Liver (tissue), 9 donors: Measurements from ENCODE around the gene NT5DC1. TPM values are rescaled to one million over a fixed set of nuclear protein-coding genes. Genes with fewer than 3 reads are reported as not detected.

Source experiments
- DNase-seq: peaks from one replicate; pipeline ENCODE4 v3.0.0-alpha.2; 2017; ENCODE audit warnings: low spot score
- H3K27ac ChIP-seq, 2 donors: one replicate each; pipeline ENCODE4 v1.7.0; 2013; ENCODE audit warnings: inconsistent platforms in 2 of 2, low read length in 2 of 2, control low read depth in 1 of 2, low read depth in 1 of 2, mild to moderate bottlenecking in 1 of 2
- H3K27me3 ChIP-seq, 4 donors: one replicate each; pipeline versions ENCODE4 v1.6.1 to v1.7.0; 2013; ENCODE audit warnings: low read length in 3 of 4, inconsistent platforms in 1 of 4, mild to moderate bottlenecking in 1 of 4, moderate library complexity in 1 of 4; ENCODE audit not compliant: control insufficient read depth in 4 of 4, insufficient read depth in 4 of 4
- H3K36me3 ChIP-seq, 4 donors: one replicate each; pipeline versions ENCODE4 v1.6.1 to v1.7.0; 2013; ENCODE audit warnings: low read length in 3 of 4, mild to moderate bottlenecking in 3 of 4, low read depth in 1 of 4, moderate library complexity in 1 of 4; ENCODE audit not compliant: control insufficient read depth in 4 of 4, insufficient read depth in 3 of 4
- H3K4me1 ChIP-seq, 4 donors: one replicate each; pipeline versions ENCODE4 v1.6.1 to v1.7.0; 2013; ENCODE audit warnings: low read length in 3 of 4, mild to moderate bottlenecking in 3 of 4, moderate library complexity in 1 of 4; ENCODE audit not compliant: control insufficient read depth in 4 of 4, insufficient read depth in 4 of 4
- H3K4me3 ChIP-seq, 3 donors: one replicate each; pipeline versions ENCODE4 v1.6.1 to v1.7.0; 2013; ENCODE audit warnings: low read length in 3 of 3, control low read depth in 1 of 3, low read depth in 1 of 3, mild to moderate bottlenecking in 1 of 3
- H3K9ac ChIP-seq, 2 donors: one replicate each; pipeline ENCODE4 v1.7.0; 2013; ENCODE audit warnings: low read length in 2 of 2, mild to moderate bottlenecking in 2 of 2, moderate library complexity in 2 of 2, control low read depth in 1 of 2, low read depth in 1 of 2
- H3K9me3 ChIP-seq, 4 donors: one replicate each; pipeline versions ENCODE4 v1.6.1 to v1.7.0; 2013; ENCODE audit warnings: low read length in 3 of 4; ENCODE audit not compliant: control insufficient read depth in 4 of 4
- ATF3 ChIP-seq: IDR thresholded peaks from 2 replicates; pipeline ENCODE4 v1.6.1; 2016; ENCODE audit warnings: antibody characterized with exemption
- EGR1 ChIP-seq, 2 donors: IDR thresholded peaks; 2 replicates each; pipeline ENCODE4 v1.6.1; 2016 to 2018; ENCODE audit warnings: antibody characterized with exemption in 2 of 2, low read depth in 2 of 2
- FOXA1 ChIP-seq: IDR thresholded peaks from 2 replicates; pipeline ENCODE4 v1.6.1; 2016; ENCODE audit warnings: antibody characterized with exemption
- FOXA2 ChIP-seq: IDR thresholded peaks from 2 replicates; pipeline ENCODE4 v1.6.1; 2016; ENCODE audit warnings: antibody characterized with exemption
- GABPA ChIP-seq, 2 donors: IDR thresholded peaks in 1 of 2; conservative IDR thresholded peaks in 1 of 2; 2 replicates each; pipeline ENCODE4 v1.6.1; 2016; ENCODE audit warnings: antibody characterized with exemption in 2 of 2, mild to moderate bottlenecking in 1 of 2, moderate library complexity in 1 of 2
- HNF4A ChIP-seq, 2 donors: conservative IDR thresholded peaks; 2 replicates each; pipeline ENCODE4 v1.6.1; 2016; ENCODE audit warnings: antibody characterized with exemption in 2 of 2, mild to moderate bottlenecking in 2 of 2
- HNF4G ChIP-seq: IDR thresholded peaks from 2 replicates; pipeline ENCODE4 v1.6.1; 2016; ENCODE audit warnings: antibody characterized with exemption
- JUND ChIP-seq, 2 donors: IDR thresholded peaks; 2 replicates each; pipeline ENCODE4 v1.6.1; 2016; ENCODE audit warnings: antibody characterized with exemption in 2 of 2
- RAD21 ChIP-seq, 2 donors: IDR thresholded peaks; 2 replicates each; pipeline ENCODE4 v1.6.1; 2016; ENCODE audit warnings: antibody characterized with exemption in 2 of 2, mild to moderate bottlenecking in 2 of 2
- REST ChIP-seq: IDR thresholded peaks from 2 replicates; pipeline ENCODE4 v1.6.1; 2016; ENCODE audit warnings: antibody characterized with exemption, mild to moderate bottlenecking
- RXRA ChIP-seq, 2 donors: IDR thresholded peaks; 2 replicates each; pipeline ENCODE4 v1.6.1; 2017 to 2018; ENCODE audit warnings: antibody characterized with exemption in 2 of 2, mild to moderate bottlenecking in 1 of 2
- SP1 ChIP-seq: IDR thresholded peaks from 2 replicates; pipeline ENCODE4 v1.6.1; 2018; ENCODE audit warnings: antibody characterized with exemption, mild to moderate bottlenecking
- ZBTB33 ChIP-seq: IDR thresholded peaks from 2 replicates; pipeline ENCODE4 v1.6.1; 2016; ENCODE audit warnings: antibody characterized with exemption
- WGBS: extraction: QIAGEN DNeasy Blood & Tissue Kit; methylation state at CpG from one replicate; pipeline ENCODE4 v1.1.7; 2013; 5-methylcytosine and 5-hydroxymethylcytosine counted together
- polyA plus RNA-seq, 2 donors: library from polyadenylated mRNA; stranded (reverse) in 1 of 2; unstranded in 1 of 2; fragments of 200-250 nt in 1 of 2; fragments of >200 nt in 1 of 2; fragmentation: Nextera tagmentation in 1 of 2; extraction: Ambion mirVana in 1 of 2; gene quantifications; one replicate each; pipeline versions ENCODE4 v1.2.1 to v1.2.3, GENCODE V29; 2013 to 2015
- total RNA-seq, 2 donors: library from RNA; depleted of rRNA; stranded (reverse); fragments of >200 nt; gene quantifications; one replicate each; pipeline ENCODE4 v1.2.3, GENCODE V29; 2014
- TF ChIP-seq, protein P1 (sequence below): fragments of 150-350 bp; IDR thresholded peaks from 2 replicates; pipeline ENCODE4 v1.5.1; 2017; ENCODE audit warnings: improper control_type of control experiment, low read depth, low read length; ENCODE audit not compliant: missing input control
- TF ChIP-seq, protein P2 (sequence below): IDR thresholded peaks from 2 replicates; pipeline ENCODE4 v1.6.1; 2016; ENCODE audit warnings: antibody characterized with exemption
- donor health status: healthy.
- donor health status: healthy.
- donor health status: healthy.
- donor health status: healthy.
- donor health status: healthy.

Gene NT5DC1
- total and polyA plus RNA-seq, 4 donors: 10.4 to 31.4 (median 23.3) TPM

GRCh38 chr6:116278481-116278829, 177.8 kb downstream of the NT5DC1 start:
- no peaks in the 10 kb centered on the region for H3K9me3 ChIP-seq
- WGBS: 84% methylated on average over 11 of the region's 11 CpGs
- no peak for DNase-seq
- H3K9ac ChIP-seq: peak overlapping the region; percentile 5 to 81
- peak overlapping the region; percentile 78 to 93 (median 81) for H3K4me3 ChIP-seq
- H3K27ac ChIP-seq: peak overlapping the region; percentile 88 to 97
- H3K4me1 ChIP-seq: peaks cover 6 to 53% (median 38%) of the 10 kb centered on the region in 4 donors
- TF ChIP-seq HNF4G: no peak
- TF ChIP-seq ATF3: no peak
- no peak for TF ChIP-seq JUND (IDR thresholded peaks at IDR 0.05)
- no peak for TF ChIP-seq HNF4A (conservative IDR thresholded peaks at IDR 0.05)
- no peak for TF ChIP-seq SP1
- TF ChIP-seq, protein P1, sequence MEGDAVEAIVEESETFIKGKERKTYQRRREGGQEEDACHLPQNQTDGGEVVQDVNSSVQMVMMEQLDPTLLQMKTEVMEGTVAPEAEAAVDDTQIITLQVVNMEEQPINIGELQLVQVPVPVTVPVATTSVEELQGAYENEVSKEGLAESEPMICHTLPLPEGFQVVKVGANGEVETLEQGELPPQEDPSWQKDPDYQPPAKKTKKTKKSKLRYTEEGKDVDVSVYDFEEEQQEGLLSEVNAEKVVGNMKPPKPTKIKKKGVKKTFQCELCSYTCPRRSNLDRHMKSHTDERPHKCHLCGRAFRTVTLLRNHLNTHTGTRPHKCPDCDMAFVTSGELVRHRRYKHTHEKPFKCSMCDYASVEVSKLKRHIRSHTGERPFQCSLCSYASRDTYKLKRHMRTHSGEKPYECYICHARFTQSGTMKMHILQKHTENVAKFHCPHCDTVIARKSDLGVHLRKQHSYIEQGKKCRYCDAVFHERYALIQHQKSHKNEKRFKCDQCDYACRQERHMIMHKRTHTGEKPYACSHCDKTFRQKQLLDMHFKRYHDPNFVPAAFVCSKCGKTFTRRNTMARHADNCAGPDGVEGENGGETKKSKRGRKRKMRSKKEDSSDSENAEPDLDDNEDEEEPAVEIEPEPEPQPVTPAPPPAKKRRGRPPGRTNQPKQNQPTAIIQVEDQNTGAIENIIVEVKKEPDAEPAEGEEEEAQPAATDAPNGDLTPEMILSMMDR: no peak
- TF ChIP-seq, protein P2, sequence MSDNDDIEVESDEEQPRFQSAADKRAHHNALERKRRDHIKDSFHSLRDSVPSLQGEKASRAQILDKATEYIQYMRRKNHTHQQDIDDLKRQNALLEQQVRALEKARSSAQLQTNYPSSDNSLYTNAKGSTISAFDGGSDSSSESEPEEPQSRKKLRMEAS: no peak
- no peak for TF ChIP-seq GABPA (IDR thresholded peaks at IDR 0.05 in 1 of 2, conservative IDR thresholded peaks at IDR 0.05 in 1 of 2)
- TF ChIP-seq RXRA (IDR thresholded peaks at IDR 0.05): no peak
- TF ChIP-seq ZBTB33: no peak
- no peak for TF ChIP-seq RAD21 (IDR thresholded peaks at IDR 0.05)
- no peak for TF ChIP-seq EGR1 (IDR thresholded peaks at IDR 0.05; ENCODE audit: low read depth in 2 of 2)
- TF ChIP-seq REST: no peak
- no peak for TF ChIP-seq FOXA1
- TF ChIP-seq FOXA2: no peak
- peaks cover 0 to 2% (median under 1%) of the 10 kb centered on the region in 4 donors for H3K36me3 ChIP-seq
- H3K27me3 ChIP-seq: no peaks in the 10 kb centered on the region

- Histone ChIP-seq H3K9me3 (no peaks in the 10 kb centered on the region), H3K36me3 (no peaks in the 10 kb centered on the region), H3K27ac (peak overlapping the region; percentile 88 to 97), H3K27me3 (no peaks in the 10 kb centered on the region), H3K9ac (peak overlapping the region; percentile 81 to 89), H3K4me1 (peaks cover 6 to 53% (median 38%) of the 10 kb centered on the region in 4 donors), H3K4me3 (peak overlapping the region; percentile 78 to 93 (median 81))
- no peak for DNase-seq
- WGBS: 17% methylated on average over 12 of the region's 12 CpGs
- TF ChIP-seq, protein P1: no peak
- TF ChIP-seq ZBTB33 (no peak), RAD21 (IDR thresholded peaks at IDR 0.05) (no peak), EGR1 (IDR thresholded peaks at IDR 0.05; ENCODE audit: low read depth in 2 of 2) (no peak), SP1 (no peak), FOXA2 (no peak), REST (no peak), GABPA (IDR thresholded peaks at IDR 0.05 in 1 of 2, conservative IDR thresholded peaks at IDR 0.05 in 1 of 2) (no peak)
Measured at GRCh38 chr6:116278854-116279231, 178.2 kb downstream of the NT5DC1 start.
